GM19043 (cell line): ENCODE measurements around the gene ZNG1A.
"Not testable (repeated sequence)": the region's sequence is repeated elsewhere in the genome, so short reads cannot be mapped to it uniquely, and the experiment has no call there.

Experiments
- ATAC-seq: cut with Tn5 transposase; IDR thresholded peaks from one replicate; pipeline ENCODE4 v1.9.1; 2021; ENCODE audit warnings: low read depth; ENCODE audit not compliant: unreplicated experiment

Gene ZNG1A

DNA sequence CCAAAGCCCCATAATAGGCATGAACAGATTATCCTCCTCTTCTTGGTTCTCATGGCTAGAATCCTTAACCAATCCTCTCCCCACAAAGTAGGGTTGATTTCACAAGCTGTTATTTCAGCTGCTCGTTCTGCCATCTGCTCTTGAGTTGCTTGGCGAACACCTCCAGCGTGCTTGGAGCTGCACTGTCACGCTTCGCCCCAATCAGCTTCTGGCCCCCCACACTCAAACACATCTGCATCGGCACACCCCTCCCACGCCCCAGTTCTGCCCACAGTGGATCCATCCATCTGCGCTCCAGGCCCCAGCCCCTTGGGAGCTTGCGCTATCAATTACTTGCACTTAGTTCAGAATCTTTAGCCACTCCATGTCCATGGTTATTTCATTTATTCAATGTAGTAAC, 78.4 kb downstream of the ZNG1A start:
- not testable (repeated sequence) for ATAC-seq

DNA sequence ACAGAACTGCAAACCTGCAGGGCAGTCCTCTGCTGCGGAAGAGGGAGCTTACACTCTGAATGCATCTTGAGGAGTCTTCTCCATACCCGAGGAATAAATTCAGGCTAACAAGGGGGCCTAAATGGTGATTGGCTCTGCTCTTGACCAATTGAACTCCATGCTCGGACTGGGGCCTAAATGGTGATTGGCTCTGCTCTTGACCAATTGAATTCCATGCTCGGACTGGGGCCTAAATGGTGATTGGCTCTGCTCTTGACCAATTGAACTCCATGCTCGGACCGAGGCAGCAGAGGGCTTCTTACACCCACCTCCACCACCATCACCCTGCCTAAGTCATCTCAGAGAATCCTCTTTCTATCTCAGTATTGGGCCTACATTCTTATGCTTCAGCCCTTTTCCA, 79.0 kb downstream of the ZNG1A start:
- not testable (repeated sequence) for ATAC-seq

DNA sequence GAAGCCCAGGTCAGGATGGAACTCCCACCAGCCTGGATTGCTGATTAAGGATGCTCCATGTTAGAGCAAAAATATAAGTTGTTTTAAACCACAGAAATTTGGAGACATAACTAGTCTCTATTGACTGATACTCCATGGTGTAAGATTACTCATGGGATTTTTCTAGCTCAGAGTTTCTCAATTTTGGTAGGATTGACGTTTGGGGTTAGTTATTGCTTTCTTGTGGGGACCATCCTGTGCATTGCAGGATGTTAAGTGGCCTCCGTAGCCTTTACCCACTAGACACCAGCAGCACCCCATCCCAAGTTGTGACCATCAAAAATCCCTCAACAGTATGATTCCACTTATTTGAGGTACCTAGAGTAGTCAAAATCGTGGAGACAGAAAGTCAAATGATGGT, 80.1 kb downstream of the ZNG1A start:
- ATAC-seq, result not testable (repeated sequence)

DNA sequence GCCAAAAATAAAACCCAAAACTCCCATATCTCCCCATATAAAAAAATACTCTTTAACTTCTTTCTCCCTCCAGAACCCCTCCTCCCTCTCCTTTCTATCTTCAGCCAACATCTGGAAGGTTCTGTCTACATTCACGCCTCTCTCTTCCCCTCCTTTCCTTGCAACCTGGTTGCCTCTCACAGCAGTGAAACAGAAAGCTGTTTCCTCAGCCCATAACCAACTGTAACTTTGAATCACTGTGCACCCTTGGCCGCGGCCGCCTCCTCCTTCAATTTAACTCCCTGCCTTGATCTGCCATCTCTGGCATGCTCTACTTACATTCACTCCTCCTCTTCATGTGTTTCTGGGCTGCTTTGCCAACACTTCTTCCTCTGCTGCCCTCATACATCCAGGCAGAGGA, 83.9 kb downstream of the ZNG1A start:
- ATAC-seq, result not testable (repeated sequence)

DNA sequence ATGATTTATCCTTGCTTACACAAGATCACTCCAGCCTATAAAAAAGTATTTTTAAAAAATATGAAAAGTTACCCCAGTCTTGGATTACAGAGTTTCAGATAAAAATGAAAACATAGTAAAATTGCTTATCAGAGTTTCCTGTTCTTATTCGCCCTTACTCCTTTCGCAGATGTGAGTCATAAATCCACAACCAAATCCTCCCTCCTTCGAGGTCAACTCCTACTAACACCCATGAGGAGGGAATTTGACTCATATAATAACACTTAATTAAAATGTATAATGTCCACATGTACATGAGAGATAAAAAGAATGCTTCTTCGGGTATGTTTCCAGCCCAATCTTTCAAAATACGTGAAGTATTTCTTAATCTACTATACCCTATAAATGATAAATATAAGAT, 84.5 kb downstream of the ZNG1A start:
- ATAC-seq, result not testable (repeated sequence)

DNA sequence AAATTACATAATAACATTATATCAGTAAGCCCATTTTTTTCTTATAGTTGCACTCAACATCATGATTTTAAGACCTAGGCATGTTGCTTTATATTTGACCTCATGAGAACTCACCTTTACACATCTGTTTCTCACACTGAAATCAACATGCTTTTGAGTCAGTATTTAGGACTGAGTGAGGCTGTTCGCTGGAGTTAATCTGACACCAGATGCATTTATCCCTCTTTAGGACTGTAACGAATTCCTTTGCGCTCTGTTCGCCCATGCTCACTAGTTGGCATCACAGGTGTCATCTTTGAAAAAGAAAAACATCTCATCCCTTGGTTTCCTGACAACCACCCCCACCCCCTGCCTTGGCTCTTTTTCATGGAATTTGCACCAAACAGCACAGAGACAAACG, 84.9 kb downstream of the ZNG1A start:
- not testable (repeated sequence) for ATAC-seq

DNA sequence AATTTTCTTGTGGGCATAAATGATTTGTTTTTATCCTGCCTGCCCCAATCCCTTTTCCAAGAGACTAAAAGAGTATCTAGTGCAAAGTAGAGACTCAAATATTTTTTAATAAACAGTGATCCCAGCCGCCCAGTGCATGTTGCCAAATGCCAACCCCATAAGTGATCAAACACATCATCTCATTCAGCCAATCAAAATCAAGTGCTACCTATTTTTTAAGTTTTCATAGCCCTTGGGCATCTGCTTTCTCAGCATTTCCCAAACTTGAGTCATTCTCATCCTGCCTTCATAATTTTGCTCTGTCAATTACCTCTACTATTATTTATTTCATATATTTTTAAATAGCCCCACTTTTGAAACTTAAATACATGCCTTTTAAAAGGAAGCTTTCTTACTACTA, 88.0 kb downstream of the ZNG1A start:
- not testable (repeated sequence) for ATAC-seq

DNA sequence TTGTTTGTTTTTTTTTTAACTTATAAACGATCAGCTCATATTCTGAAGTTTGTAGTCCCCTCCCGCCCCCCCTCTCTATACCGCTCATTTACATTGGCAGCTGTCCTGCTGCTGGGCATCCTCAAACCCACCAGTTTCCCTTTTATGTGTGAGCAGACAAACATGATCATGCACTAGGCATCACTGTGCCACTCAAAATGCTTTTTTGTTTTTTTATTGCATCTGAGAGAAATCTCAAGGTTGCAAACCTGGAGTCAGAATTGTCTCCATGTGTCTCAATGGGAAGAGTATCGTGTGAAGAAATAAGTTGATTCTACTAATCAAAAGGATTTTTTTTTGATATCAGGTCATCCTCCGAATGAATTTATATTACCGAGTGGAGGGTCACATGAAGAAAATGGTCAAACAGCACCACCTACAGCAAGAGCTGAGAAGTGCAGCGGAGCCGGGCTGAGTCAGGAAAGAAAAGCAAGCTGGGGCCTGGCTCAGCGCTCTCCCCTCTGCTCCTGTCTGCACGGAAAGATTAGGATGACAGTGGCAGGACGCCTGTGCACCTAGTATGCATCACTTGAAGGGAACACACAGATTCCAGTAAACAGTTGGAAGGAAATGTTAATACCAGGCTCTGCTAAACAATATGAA, 90.3 kb downstream of the ZNG1A start:
- not testable (repeated sequence) for ATAC-seq

DNA sequence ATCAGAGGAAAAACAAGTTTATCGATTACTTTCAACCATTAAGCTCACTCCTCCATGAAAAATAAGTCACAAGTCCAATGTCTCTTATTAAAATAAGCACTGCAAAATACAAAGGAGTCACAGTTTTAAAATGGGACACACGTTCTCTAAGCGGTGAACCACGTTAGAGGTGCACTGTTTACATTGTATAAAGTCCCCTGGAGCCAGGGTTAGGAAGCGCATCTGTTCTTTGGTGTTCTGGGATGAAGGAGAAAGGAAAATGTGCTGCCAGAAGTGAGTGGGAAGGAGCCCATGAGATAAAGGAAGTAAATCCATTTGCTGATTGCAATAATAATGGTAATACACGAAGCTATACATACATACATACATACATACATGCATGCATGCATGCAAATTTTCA, 91.0 kb downstream of the ZNG1A start:
- ATAC-seq, result not testable (repeated sequence)

DNA sequence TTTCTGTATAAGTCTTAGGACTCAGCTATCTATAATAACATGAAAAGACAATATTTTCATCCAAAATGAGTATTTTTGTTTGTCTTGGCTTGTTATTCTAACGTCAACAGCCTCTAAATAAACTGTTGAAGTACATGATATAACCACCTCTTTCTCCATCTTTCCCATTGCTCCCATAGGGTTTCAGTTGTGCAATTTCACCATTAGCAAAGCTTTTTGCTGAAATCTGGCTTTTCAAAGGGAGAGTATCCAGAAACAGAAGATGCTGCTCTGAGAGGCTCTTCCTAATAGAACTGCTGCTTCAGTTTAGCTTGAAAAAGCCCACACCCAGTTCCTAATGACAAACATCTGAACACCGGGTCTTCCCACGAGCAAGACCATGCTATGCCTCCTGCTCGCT, 91.8 kb downstream of the ZNG1A start:
- ATAC-seq, result not testable (repeated sequence)

DNA sequence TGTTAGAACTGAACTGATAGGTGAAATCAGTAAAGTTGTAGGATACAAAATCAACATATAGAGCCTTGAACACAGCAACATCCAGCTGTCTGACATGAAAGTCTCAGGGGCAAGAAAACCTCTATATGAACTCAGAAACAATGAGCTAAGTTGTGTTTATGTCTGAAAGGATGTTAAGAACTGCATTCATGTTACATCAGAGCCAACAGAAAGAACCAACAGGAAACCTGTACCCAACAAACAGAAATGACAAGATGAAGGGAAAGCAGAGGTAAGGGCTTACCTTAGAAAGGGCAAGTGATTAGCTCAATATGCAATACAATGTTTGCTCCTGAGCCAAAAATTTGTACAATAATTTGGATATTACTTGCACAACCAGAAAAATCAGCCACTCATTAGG, 92.2 kb downstream of the ZNG1A start:
- not testable (repeated sequence) for ATAC-seq

DNA sequence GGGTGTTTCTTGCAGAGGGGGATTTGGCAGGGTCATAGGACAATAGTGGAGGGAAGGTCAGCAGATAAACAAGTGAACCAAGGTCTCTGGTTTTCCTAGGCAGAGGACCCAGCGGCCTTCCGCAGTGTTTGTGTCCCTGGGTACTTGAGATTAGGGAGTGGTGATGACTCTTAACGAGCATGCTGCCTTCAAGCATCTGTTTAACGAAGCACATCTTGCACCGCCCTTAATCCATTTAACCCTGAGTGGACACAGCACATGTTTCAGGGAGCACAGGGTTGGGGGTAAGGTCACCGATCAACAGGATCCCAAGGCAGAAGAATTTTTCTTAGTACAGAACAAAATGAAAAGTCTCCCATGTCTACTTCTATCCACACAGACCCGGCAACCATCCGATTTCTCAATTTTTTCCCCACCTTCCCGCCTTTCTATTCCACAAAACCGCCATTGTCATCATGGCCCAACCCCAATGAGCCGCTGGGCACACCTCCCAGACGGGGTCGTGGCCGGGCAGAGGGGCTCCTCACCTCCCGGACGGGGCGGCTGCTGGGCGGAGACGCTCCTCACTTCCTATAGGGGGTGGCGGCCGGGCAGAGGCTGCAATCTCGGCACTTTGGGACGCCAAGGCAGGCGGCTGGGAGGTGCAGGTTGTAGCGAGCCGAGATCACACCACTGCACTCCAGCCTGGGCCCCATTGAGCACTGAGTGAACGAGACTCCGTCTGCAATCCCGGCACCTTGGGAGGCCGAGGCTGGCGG, 95.7 kb downstream of the ZNG1A start:
- not testable (repeated sequence) for ATAC-seq

DNA sequence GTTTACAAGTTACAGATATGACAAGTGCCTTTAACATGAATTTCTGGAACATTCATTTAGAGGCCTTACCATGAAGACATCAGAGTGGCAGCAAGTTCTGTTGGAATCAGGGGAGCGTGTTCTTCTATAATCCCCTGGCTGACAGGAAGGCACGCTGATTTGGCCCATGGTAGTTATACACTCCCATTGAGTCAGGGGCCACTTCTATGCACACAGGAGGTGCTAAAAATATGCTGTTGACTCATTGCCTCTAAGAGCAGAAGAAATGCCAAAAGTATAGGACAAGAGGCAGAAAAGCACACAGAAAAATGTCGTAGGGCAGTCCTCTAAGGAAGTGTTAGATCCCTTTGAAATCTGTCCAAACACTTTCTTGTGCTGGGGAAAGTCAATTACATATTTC, 100.5 kb downstream of the ZNG1A start:
- not testable (repeated sequence) for ATAC-seq

DNA sequence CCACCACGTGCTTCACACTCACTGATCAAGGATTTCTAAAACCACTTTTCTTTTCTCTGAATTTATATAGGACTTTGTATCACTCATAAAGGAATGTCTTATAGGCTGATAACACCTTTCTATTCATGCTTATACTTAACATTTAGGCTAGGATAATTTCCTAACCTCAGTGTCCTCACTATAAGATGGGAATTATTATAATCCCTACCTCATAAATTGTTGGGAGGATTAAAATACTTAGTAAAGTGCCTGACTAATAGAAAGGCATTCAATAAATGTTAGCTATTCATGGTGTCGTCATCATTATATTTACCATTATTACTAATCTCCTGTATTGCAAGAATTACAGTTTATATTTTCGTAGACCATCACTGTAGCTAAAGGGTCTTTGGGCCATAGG, 102.5 kb downstream of the ZNG1A start:
- ATAC-seq, result not testable (repeated sequence)

DNA sequence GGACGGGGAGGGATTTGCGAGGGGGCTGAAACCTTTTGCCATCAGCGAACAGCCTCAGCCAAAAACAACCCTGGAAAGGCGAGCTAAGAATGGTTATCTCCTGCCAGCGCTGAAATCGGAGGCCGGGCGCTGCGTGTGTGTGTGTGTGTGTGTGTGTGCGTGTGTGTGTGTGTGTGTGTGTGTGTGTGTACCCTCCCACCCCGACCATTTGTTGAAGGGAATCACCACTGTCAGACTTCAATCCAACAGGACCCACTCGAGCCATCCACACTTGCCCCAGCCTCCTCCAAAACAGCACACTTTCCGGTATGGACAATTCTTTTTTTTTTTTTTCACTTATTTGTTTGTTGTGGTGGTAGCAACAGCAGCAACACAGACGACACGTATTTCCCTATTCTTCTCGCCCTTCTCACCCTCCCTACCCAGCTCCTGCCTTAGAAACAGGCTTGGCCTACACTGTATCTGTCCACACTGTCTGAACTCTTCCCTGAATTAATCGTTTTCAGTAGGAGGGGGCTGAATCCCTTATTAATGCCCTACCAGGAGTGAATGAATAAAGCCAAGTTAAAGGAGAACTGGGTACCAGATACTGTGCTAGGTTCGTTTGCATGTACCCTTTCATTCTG, 104.8 kb downstream of the ZNG1A start:
- not testable (repeated sequence) for ATAC-seq

DNA sequence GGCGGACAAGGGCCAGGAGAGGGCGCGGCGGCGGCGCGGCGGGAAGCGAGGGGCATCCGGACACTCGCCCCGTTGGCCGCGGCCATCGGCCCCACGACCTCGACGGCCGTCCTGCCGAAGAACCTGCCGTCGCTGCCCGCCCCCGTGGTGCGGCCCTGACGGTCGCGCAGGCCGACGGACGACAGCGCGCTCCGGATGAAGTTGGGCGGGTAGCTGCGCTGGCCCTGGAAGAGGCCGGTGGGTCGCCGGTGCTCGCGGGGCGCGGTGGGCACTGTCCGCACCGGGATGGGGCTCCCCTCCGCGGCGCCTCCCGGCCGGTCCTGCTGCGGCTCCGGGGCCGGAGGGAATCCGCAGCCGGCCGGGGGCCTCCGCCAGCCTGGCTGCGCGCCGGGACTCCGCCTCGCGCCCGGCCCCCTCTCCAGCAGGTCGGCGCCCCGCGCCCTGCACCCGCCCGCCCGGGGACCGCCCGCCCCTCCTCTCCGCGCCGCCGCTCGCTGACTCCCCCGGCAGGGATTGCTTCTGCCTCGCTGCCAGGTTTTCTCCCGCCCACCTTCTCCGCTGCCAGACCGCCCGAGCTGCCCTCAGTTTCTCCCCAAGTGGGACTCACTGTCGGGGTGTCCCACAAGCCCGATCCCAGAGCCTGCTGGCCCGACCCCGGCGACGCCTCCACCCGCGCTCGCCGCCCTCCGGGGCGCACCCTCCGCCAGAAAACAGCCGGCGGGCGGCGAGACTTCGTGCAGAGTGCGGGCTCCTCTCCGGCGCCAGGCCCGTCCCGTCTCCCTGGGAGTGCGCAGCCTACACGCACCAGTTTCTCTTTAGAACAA, 105.6 kb downstream of the ZNG1A start:
- ATAC-seq, result not testable (repeated sequence)
